ENCODE data around the gene FHIT. TPM values are rescaled to one million over a fixed set of nuclear protein-coding genes. Genes with fewer than 3 reads are reported as not detected.
"Not testable (repeated sequence)": the region's sequence is repeated elsewhere in the genome, so short reads cannot be mapped to it uniquely, and the experiment has no call there.

The FHIT gene
- total and polyA plus RNA-seq, 7 donors: 0.98 to 10.4 (median 4.0) TPM

GRCh38 chr3:61199843-61200242 lies 51.4 kb downstream of the FHIT start:
- Histone ChIP-seq H3K27me3 (ENCODE audit: insufficient read depth in 3 of 3, low read length in 2 of 3) (no peaks in the 10 kb centered on the region), H3K4me3 (no peak overlapping the region), H3K4me1 (peaks cover 5% of the 10 kb centered on the region), H3K36me3 (ENCODE audit: insufficient read depth in 1 of 2, low read depth in 1 of 2) (no peaks in the 10 kb centered on the region), H3K27ac (no peak overlapping the region), H3K9me3 (no peaks in the 10 kb centered on the region)
- no peak for DNase-seq
- 73 to 85% (median 79%) methylated on average over 2 of the region's 2 CpGs for WGBS, 3 donors
- TF ChIP-seq CTCF (IDR thresholded peaks at IDR 0.05): no peak
- ATAC-seq: no peak
- intact Hi-C loops (cut with DNase I): no loop called here

- Histone ChIP-seq H3K27ac (no peak overlapping the region), H3K36me3 (ENCODE audit: insufficient read depth in 1 of 2, low read depth in 1 of 2) (no peaks in the 10 kb centered on the region), H3K4me1 (peaks cover 1% of the 10 kb centered on the region), H3K9me3 (no peaks in the 10 kb centered on the region), H3K4me3 (no peak overlapping the region), H3K27me3 (ENCODE audit: insufficient read depth in 3 of 3, low read length in 2 of 3) (no peaks in the 10 kb centered on the region)
- no peak for TF ChIP-seq CTCF (IDR thresholded peaks at IDR 0.05)
- DNase-seq: no peak
- WGBS, 3 donors: 79 to 80% (median 80%) methylated on average over 4 of the region's 4 CpGs
- intact Hi-C loops (cut with DNase I): no loop called here
- no peak for ATAC-seq
Measured at GRCh38 chr3:61194892-61195538, 56.2 kb downstream of the FHIT start.

- DNase-seq (no peak), ATAC-seq (no peak)
- H3K4me1 ChIP-seq: no peaks in the 10 kb centered on the region
- no peak overlapping the region for H3K4me3 ChIP-seq
- no peaks in the 10 kb centered on the region for H3K9me3 ChIP-seq
- no peak for TF ChIP-seq CTCF (IDR thresholded peaks at IDR 0.05)
- intact Hi-C loops (cut with DNase I): no loop called here
- H3K27ac ChIP-seq: no peak overlapping the region
- no peaks in the 10 kb centered on the region for H3K36me3 ChIP-seq (ENCODE audit: insufficient read depth in 1 of 2, low read depth in 1 of 2)
- H3K27me3 ChIP-seq (ENCODE audit: insufficient read depth in 3 of 3, low read length in 2 of 3): no peaks in the 10 kb centered on the region
Measured at GRCh38 chr3:61192222-61192621, 59.0 kb downstream of the FHIT start.

GRCh38 chr3:61190205-61190604 lies 61.0 kb downstream of the FHIT start:
- H3K27ac ChIP-seq; H3K27me3 ChIP-seq (ENCODE audit: insufficient read depth in 3 of 3, low read length in 2 of 3); H3K36me3 ChIP-seq (ENCODE audit: insufficient read depth in 1 of 2, low read depth in 1 of 2); H3K4me3 ChIP-seq; H3K4me1 ChIP-seq; intact Hi-C loops (cut with DNase I); DNase-seq; H3K9me3 ChIP-seq; ATAC-seq: not testable (repeated sequence)
- WGBS, 3 donors: 95 to 100% (median 100%) methylated on average over 1 of the region's 1 CpG

- ATAC-seq: no peak
- no peak for DNase-seq
- WGBS, 3 donors: 44 to 73% (median 45%) methylated on average over 3 of the region's 3 CpGs
- H3K27ac ChIP-seq: no peak overlapping the region
- peaks cover 0 to 1% (median 0%) of the 10 kb centered on the region in 3 donors for H3K27me3 ChIP-seq (ENCODE audit: insufficient read depth in 3 of 3, low read length in 2 of 3)
- H3K4me3 ChIP-seq: no peak overlapping the region
- H3K36me3 ChIP-seq (ENCODE audit: insufficient read depth in 1 of 2, low read depth in 1 of 2): no peaks in the 10 kb centered on the region
- no peak for TF ChIP-seq CTCF (IDR thresholded peaks at IDR 0.05)
- intact Hi-C loops (cut with DNase I): no loop called here
- H3K4me1 ChIP-seq: peaks cover 11% of the 10 kb centered on the region
- H3K9me3 ChIP-seq: no peaks in the 10 kb centered on the region
Measured at GRCh38 chr3:61186030-61186429, 65.2 kb downstream of the FHIT start.

Measured in psoas muscle (tissue), 8 donors.